Fibroblast of the aortic adventitia (primary cell): ENCODE measurements around the gene FSTL4. TPM values are rescaled to one million over a fixed set of nuclear protein-coding genes. Genes with fewer than 3 reads are reported as not detected.
"Not testable (repeated sequence)": the region's sequence is repeated elsewhere in the genome, so short reads cannot be mapped to it uniquely, and the experiment has no call there.

Source experiments
- DNase-seq: peaks from one replicate; pipeline ENCODE4 v3.0.0-alpha.2; 2010; ENCODE audit warnings: low read depth
- H3K4me3 ChIP-seq: 2 replicates; pipeline ENCODE4 v1.5.1; 2011; ENCODE audit warnings: low read depth, mild to moderate bottlenecking, control low read depth, low read length, moderate library complexity
- CTCF ChIP-seq: IDR thresholded peaks from 2 replicates; pipeline ENCODE4 v1.5.1; 2011; ENCODE audit warnings: mild to moderate bottlenecking, low read length, control low read depth, inconsistent platforms; ENCODE audit not compliant: insufficient read depth
- total RNA-seq: library from RNA; depleted of rRNA; stranded (reverse); fragments of >200 nt; gene quantifications from 2 replicates; pipeline ENCODE4 v1.2.3, GENCODE V29; 2012; ENCODE audit warnings: low replicate concordance

FSTL4 gene
- total RNA-seq, 1 donor, result not detected

DNA sequence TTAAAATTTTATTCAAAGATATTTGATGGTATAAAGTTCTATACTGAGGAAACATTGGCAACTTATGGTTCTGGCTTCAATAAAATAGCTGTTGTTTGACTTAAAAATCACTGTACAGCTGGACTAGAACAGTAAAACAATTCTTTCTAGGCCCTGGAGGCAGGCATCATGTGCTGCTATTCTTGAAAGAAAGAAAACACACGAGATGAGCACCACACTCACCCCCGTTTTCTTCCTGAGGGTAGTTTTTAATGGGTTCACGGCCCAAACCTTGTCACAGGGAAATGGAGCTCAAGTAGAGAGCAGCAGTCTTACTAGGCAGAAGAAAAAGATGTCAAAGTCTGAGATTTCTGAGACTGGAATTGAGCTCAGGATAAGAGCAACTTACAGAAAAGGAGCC, 68.0 kb downstream of the FSTL4 start:
- DNase-seq, result no peak
- no peak overlapping the region for H3K4me3 ChIP-seq
- TF ChIP-seq CTCF, result no peak

- H3K4me3 ChIP-seq, result no peak overlapping the region
- TF ChIP-seq CTCF, result no peak
- DNase-seq, result no peak
Measured at GRCh38 chr5:133539818-133540217, 72.5 kb downstream of the FSTL4 start.

DNA sequence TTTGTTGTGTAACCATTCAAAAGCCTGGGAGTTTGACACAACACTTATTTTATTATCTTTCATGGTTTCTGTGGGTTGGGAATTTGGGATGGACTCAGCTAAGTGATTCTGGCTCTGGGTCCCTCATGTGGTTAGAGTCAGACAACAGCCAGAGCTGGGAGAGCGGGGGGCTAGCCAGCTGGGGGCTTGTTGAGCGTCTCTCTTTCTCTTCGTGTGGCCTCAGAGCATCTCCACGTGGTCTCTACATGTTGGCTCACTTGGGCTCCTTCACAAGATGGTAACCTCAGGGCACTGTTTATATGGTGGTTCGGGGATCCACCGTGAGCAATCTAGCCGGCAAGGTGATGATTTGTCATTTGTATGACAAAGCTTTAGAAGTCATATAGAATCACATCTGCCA, 73.6 kb downstream of the FSTL4 start:
- TF ChIP-seq CTCF, result no peak
- H3K4me3 ChIP-seq, result no peak overlapping the region
- no peak for DNase-seq

GRCh38 chr5:133535241-133535929, 77.0 kb downstream of the FSTL4 start:
- not testable (repeated sequence) for H3K4me3 ChIP-seq, DNase-seq

GRCh38 chr5:133534566-133534965, 77.8 kb downstream of the FSTL4 start:
- no peak for DNase-seq
- TF ChIP-seq CTCF, result no peak
- no peak overlapping the region for H3K4me3 ChIP-seq

GRCh38 chr5:133533541-133533940, 78.8 kb downstream of the FSTL4 start:
- DNase-seq, result no peak
- no peak overlapping the region for H3K4me3 ChIP-seq
- no peak for TF ChIP-seq CTCF

- DNase-seq, result peak; percentile 40
- no peak for TF ChIP-seq CTCF
- H3K4me3 ChIP-seq, result no peak overlapping the region
Measured at GRCh38 chr5:133531594-133531993, 80.7 kb downstream of the FSTL4 start.
